Lower lobe of right lung (tissue), 2 donors: ENCODE measurements around the gene ABCA12. TPM values are rescaled to one million over a fixed set of nuclear protein-coding genes. Genes with fewer than 3 reads are reported as not detected.
A peak's percentile ranks its signal among the peaks of the same experiment; 100 is the strongest.

Experiments used
- ATAC-seq, 2 donors: fragments of 200-7000 bp; cut with Tn5 transposase; one replicate each; pipeline ENCODE4 v1.9.1; 2020 to 2022; ENCODE audit warnings: mild to moderate bottlenecking in 2 of 2, moderate library complexity in 2 of 2
- DNase-seq: peaks from one replicate; pipeline ENCODE4 v3.0.0-alpha.2; 2020
- H3K27ac ChIP-seq: fragments of 200-600 bp; one replicate; pipeline ENCODE4 v1.8.0; 2022
- H3K27me3 ChIP-seq: fragments of 200-600 bp; one replicate; pipeline ENCODE4 v1.8.0; 2022; ENCODE audit warnings: low read depth
- H3K36me3 ChIP-seq: fragments of 200-600 bp; one replicate; pipeline ENCODE4 v1.8.0; 2022; ENCODE audit warnings: mild to moderate bottlenecking
- H3K4me1 ChIP-seq: fragments of 200-600 bp; one replicate; pipeline ENCODE4 v1.8.0; 2022
- H3K4me3 ChIP-seq: fragments of 200-600 bp; one replicate; pipeline ENCODE4 v1.8.0; 2022; ENCODE audit warnings: mild to moderate bottlenecking
- H3K9me3 ChIP-seq: fragments of 200-600 bp; one replicate; pipeline ENCODE4 v1.8.0; 2022
- intact Hi-C: fragments of 100-400 bp; cut with DNase I; formaldehyde crosslinking; loops from one replicate; pipeline ENCODE4 v1.11.0; 2022
- total RNA-seq: library from RNA; stranded (reverse); fragmentation: NEBNext Ultra II Directional; extraction: Animal tissue kit (Norgen Biotek cat#: 25700); gene quantifications from one replicate; pipeline ENCODE4 v1.2.1, GENCODE V29; 2021
- TF ChIP-seq, protein P1 (sequence below): fragments of 200-600 bp; IDR thresholded peaks from one replicate; pipeline ENCODE4 v1.8.0; 2022; ENCODE audit warnings: antibody characterized with exemption, mild to moderate bottlenecking
- donor health status: DM: no; HTN: yes; CAD: no; lungs with severe emphysema.

ABCA12 gene
- total RNA-seq, 1 donor from 2014 or later: not detected

- Histone ChIP-seq H3K4me1 (no peaks in the 10 kb centered on the region), H3K36me3 (no peaks in the 10 kb centered on the region), H3K27ac (no peak overlapping the region), H3K9me3 (no peaks in the 10 kb centered on the region), H3K27me3 (no peaks in the 10 kb centered on the region), H3K4me3 (no peak overlapping the region)
- no peak for ATAC-seq
- intact Hi-C loops: no loop called here
- DNase-seq: no peak
- TF ChIP-seq, protein P1, sequence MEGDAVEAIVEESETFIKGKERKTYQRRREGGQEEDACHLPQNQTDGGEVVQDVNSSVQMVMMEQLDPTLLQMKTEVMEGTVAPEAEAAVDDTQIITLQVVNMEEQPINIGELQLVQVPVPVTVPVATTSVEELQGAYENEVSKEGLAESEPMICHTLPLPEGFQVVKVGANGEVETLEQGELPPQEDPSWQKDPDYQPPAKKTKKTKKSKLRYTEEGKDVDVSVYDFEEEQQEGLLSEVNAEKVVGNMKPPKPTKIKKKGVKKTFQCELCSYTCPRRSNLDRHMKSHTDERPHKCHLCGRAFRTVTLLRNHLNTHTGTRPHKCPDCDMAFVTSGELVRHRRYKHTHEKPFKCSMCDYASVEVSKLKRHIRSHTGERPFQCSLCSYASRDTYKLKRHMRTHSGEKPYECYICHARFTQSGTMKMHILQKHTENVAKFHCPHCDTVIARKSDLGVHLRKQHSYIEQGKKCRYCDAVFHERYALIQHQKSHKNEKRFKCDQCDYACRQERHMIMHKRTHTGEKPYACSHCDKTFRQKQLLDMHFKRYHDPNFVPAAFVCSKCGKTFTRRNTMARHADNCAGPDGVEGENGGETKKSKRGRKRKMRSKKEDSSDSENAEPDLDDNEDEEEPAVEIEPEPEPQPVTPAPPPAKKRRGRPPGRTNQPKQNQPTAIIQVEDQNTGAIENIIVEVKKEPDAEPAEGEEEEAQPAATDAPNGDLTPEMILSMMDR: no peak
These were observed 3.3 kb upstream of the ABCA12 start for GRCh38 chr2:215141706-215142105.

DNA sequence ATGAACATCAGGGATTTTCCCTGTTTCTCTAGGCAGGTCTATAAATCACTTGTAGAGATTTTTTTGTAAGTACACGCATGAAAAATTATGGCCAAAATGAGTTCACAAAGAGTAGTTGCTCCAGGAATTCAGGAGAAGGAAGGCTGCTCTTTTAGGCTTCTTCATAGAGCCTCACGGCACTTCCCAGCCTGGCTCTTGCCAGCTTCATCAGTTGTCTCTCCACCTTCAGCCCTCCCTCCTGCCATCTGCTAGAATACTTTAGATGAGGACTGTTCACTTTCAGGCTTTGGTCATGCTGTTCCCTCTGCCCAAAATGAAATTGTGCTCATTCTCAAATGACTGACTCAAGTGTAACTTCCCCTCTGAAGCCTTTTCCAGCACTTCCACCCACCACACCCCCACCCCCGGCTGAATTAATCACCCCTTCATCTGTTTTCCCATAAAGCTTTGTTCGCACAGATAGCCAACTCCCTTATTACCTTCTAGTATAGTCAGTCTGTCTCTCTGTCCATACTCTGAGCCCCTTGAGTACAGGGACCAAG lies 1.8 kb upstream of the ABCA12 start:
- H3K4me3 ChIP-seq: no peak overlapping the region
- TF ChIP-seq, protein P1: no peak
- ATAC-seq (no peak), DNase-seq (no peak)
- intact Hi-C loops: no loop called here
- no peak overlapping the region for H3K27ac ChIP-seq
- H3K27me3 ChIP-seq: no peaks in the 10 kb centered on the region
- no peaks in the 10 kb centered on the region for H3K36me3 ChIP-seq
- no peaks in the 10 kb centered on the region for H3K9me3 ChIP-seq
- no peaks in the 10 kb centered on the region for H3K4me1 ChIP-seq

DNA sequence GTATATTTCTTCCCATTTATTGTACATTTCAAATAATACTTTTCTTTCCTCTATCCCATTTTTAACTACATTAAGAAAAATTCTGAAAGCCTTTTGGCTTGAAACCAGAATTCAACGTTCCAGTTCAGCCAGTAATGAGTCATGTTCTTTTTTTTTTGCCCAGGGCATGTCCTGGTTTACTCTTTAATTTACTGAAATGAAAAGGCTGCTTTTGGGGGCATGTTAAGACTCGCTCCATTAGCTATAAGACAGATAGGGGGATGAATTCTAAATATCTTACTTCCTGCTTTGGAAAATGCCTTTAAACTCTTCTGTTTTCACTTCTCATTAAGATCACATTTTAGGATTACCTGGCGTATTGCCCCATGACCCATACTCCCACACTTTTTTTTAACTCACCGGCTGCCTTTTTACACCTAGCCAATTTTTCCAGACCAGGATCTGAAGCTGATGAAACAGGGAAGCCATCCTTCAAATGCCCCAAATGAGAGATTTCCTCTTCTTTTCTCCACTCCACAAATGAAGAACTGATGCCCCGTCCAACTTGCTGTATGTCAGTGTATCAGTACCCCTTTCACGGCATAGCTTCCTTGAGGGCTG lies 585 bp downstream of the ABCA12 start:
- ATAC-seq (peak in 1 of 2 donors; percentile 39), DNase-seq (no peak)
- no peaks in the 10 kb centered on the region for H3K4me1 ChIP-seq
- H3K9me3 ChIP-seq: no peaks in the 10 kb centered on the region
- TF ChIP-seq, protein P1: no peak
- H3K27me3 ChIP-seq: no peaks in the 10 kb centered on the region
- H3K4me3 ChIP-seq: no peak overlapping the region
- intact Hi-C loops: no loop called here
- no peaks in the 10 kb centered on the region for H3K36me3 ChIP-seq
- H3K27ac ChIP-seq: no peak overlapping the region

GRCh38 chr2:215137329-215137686 lies 1.1 kb downstream of the ABCA12 start:
- intact Hi-C loops: no loop called here
- TF ChIP-seq, protein P1: no peak
- Histone ChIP-seq H3K9me3 (no peaks in the 10 kb centered on the region), H3K36me3 (no peaks in the 10 kb centered on the region), H3K27ac (no peak overlapping the region), H3K4me1 (no peaks in the 10 kb centered on the region), H3K4me3 (no peak overlapping the region), H3K27me3 (no peaks in the 10 kb centered on the region)
- ATAC-seq: no peak
- no peak for DNase-seq

- no peaks in the 10 kb centered on the region for H3K36me3 ChIP-seq
- DNase-seq: no peak
- no peaks in the 10 kb centered on the region for H3K4me1 ChIP-seq
- no peak overlapping the region for H3K27ac ChIP-seq
- no peak overlapping the region for H3K4me3 ChIP-seq
- intact Hi-C loops: no loop called here
- ATAC-seq: peak in 1 of 2 donors; percentile 57
- H3K27me3 ChIP-seq: no peaks in the 10 kb centered on the region
- H3K9me3 ChIP-seq: no peaks in the 10 kb centered on the region
- TF ChIP-seq, protein P1: no peak
These were observed 1.6 kb downstream of the ABCA12 start for GRCh38 chr2:215136669-215137328.
